Activated gamma-delta T cell treated with anti-CD3 and anti-CD28 coated beads, Interleukin-2, amount 50 U/mL, for 16 hours (primary cell): ENCODE results near the gene MBP.

Source experiments
- DNase-seq: peaks from one replicate; pipeline ENCODE4 v3.0.0-alpha.2; 2020; ENCODE audit warnings: low read depth

The MBP gene

GRCh38 chr18:76943542-76944339 lies 188.8 kb downstream of the MBP start:
- no peak for DNase-seq

GRCh38 chr18:76941284-76941683 lies 191.3 kb downstream of the MBP start:
- no peak for DNase-seq

GRCh38 chr18:76938619-76939018 lies 194.0 kb downstream of the MBP start:
- no peak for DNase-seq

GRCh38 chr18:76937597-76937996 lies 195.0 kb downstream of the MBP start:
- no peak for DNase-seq

DNA sequence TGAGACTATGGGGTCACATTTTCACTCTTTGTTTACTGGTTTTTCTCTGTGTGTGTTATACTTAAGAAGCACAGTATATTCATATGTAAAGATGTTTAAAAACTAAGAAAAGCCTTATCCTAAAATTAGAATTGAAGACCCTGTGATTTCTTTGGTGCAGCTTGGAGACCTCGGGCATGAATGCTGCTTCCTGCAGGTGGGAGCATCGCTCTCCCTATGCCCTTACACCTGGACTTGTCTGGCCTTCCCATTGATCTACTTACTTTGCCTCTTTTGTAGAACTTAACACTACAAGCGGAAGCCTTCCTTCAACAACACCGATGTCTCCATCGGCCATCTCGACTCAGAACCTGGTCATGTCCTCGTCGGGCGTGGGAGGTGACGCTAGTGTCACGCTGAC lies 195.7 kb downstream of the MBP start:
- DNase-seq: no peak

DNA sequence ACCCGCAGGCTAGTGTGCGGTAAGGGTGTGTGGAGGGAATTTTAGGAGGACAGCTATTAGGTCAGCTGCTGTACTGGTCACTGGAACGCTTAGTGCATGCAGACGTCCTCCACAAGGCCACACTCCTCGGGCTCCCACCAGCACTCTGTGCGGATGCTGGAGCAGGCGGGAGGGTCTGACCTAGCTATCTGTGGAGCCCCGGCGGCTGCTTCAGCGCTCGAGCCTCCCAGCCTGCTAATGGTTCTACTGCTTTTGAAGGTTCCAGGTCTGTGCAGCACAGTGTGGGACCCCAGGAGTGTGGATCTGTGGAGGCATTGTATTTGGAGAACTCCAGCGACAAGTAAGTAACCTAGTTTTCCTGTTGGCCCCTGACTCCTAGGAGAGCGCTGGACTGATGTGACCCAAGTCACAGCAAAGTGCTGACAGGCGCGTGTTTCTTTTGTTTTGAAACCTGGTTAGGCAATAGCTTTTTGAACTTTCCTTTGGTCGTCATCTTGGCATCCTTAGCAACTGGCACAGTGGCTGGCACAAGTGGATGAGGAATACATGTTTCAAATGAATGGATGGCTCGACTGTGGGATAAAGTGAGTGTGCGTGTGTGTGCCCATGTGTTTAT lies 196.8 kb downstream of the MBP start:
- DNase-seq: no peak

GRCh38 chr18:76932026-76932819 lies 200.4 kb downstream of the MBP start:
- DNase-seq: no peak

GRCh38 chr18:76931171-76931570 lies 201.4 kb downstream of the MBP start:
- no peak for DNase-seq
